Measurements from ENCODE around the gene SRRD.
"Not testable (repeated sequence)": the region's sequence is repeated elsewhere in the genome, so short reads cannot be mapped to it uniquely, and the experiment has no call there.

SRRD gene

GRCh38 chr22:26483439-26484359 is at the start of gene SRRD, which contains the start of gene HPS4:
SRRD (plus strand) TSS chr22:26483877; CDS start chr22:26483891, 14 bp downstream.
HPS4 (minus strand) TSS chr22:26483783; CDS start chr22:26481762, 2,021 bp downstream.
- DNase-seq (ENCODE audit: low read depth) = peak; percentile 58

DNA sequence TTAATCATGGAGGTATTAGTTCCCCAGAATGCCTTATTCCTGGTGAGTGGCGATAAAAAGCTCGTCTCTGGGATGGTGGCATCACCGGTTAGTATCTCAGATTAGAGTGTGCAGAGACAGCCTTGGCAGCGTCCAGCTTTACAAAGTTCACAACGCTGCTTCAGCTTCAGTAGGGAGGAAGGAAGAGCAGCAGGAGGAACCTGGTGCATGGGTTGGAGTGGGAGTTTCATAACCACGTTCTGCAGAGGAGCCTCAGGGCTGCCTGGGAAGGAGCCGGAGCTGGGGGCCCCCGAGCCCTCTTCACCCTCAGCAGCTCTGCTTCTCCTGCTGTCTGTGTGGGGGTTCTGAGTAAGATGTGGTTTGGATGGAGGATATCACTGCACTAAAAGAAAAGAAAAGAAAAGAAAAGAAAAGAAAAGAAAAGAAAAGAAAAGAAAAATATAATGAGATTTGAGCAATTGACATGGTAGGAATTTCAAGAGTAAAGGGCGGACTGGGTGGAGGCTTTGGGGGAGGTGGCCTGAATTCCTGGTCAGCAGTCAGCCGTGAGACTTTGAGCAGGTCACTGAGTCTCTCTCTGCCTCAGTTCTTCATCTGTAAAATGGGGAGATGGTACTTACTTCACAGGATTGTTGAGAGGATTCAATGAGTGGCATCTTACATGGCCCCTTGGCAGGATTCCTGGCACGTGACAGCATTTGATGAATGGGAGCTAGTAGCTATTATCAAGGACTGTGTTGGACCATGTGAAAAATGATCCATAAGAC is 48.2 kb upstream of the SRRD start:
- no peak for DNase-seq (ENCODE audit: low read depth)

DNA sequence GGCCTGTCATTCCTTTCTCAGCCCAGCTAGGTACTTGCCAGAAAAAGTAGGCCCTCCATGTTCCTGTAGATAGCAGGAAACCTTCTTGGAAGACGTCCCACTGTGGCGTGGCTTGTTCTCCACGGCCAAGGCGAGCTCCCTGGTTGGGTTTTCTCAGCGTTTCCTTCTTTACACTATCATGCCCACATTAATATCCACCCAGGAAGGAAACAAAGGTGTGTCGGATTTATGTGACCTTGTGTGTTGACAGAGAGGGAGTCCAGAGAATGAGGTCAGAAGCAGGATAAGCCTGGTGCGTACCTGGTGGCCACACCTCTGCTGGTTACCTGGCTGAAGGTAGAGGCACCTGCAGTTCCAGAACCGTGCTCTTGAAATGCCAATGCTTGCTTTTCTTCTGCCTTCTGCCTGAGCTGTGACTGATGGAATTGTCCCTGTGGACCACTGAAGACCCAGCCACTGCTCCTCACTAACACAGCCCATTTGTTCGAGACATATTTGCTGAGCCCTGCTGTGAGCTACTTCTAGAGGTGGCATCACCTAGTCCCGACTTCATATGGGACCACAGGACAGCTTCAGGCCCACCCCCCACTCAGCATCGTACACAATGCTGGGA is 46.7 kb upstream of the SRRD start:
- DNase-seq (ENCODE audit: low read depth) = no peak

DNA sequence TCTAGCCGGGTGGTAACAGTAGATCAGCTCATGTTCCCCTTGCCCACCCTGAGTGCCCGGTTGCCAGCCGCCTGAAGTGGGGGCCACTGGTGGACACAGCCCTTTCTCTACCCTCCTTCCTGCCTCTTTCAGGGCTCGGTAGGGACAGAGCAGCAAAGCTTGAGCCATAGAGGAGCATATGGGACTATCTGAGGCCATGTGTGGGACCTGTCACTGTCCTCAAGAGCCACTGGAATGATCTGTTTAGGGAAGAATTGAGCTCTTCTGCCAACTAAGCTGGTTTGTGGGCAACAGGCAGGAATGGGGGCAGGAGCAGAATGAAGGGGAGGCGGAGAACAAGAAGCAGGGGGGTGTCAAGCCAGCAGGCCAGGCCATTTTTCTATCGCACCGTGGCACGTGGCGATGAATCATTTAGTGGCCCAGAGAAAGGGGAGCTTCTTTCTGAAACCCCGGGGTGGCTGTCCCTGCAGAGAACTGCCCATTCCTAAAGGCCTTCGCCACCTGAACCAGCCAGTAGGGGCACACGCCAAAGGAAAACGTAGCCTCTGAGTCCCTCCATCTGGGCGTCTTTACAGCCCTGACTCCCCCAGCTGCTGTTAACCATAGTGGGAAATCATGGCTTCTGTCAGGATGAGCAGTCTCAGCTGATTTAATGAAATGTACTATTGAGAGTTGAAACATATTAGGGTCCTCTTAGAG is 45.8 kb upstream of the SRRD start:
- no peak for DNase-seq (ENCODE audit: low read depth)

DNA sequence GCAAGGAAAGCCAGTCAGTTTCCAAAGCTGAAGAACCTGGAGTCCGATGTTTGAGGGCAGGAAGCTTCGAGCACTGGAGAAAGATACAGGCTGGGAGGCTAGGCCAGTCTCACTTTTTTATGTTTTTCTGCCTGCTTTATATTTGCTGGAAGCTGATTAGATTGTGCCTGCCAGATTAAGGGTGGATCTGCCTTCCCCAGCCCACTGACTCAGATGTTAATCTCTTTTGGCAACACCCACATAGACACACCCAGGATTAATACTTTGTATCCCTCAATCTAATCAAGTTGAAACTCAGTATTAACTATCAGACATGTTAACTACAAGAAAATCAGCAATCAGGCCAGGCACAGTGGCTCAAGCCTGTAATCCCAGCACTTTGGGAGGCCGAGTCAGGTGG is 44.9 kb upstream of the SRRD start:
- DNase-seq (ENCODE audit: low read depth) = not testable (repeated sequence)

DNA sequence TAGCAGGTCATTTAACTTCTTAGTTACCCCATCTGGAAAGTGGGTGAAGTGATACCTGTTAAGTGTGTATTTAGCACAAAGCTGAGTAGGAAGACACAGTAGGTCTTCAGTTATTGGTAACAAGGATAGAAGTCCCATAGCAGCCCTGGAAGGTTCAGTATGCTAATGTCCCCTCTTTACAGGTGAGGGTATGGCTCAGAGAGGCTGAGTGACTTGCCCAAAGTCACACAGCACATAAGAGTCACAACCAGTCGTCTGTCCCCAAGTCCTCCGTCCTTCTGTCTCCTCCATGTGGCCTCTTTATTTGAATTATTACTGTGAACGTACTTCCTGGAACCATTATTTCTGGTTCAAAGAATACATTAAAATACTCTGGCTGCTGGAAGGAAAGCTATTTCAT is 44.1 kb upstream of the SRRD start:
- no peak for DNase-seq (ENCODE audit: low read depth)

DNA sequence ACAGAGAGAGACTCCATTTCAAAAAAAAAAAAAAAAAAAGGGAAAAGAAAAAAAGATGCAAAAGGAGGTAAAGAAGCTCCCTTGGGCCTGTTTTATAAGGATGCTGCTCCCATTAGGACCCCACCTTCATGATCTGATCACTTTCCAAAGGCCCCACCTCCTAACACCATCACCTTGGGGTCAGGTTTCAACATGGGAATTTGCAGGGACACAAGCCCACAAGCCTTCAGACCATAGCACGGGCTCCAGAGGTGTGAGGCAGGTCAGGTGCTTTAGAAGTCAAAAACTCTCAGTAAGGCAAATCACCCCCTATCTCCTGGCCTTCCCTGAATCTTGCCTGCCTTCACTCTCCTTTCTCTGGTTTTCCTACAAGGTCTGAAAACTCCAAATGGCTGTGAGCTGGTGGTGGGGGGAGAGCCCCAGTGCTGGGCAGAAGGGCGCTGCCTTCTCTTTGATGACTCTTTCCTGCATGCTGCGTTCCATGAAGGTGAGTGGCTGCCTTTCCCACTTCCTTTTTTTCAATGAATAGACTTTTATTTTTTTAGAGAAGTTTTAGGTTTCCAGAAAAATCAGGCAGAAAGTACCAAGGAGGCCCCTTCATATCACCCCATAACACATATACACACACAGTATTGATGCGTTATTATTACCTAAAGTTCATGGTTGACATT is 41.5 kb upstream of the SRRD start:
- no peak for DNase-seq (ENCODE audit: low read depth)

DNA sequence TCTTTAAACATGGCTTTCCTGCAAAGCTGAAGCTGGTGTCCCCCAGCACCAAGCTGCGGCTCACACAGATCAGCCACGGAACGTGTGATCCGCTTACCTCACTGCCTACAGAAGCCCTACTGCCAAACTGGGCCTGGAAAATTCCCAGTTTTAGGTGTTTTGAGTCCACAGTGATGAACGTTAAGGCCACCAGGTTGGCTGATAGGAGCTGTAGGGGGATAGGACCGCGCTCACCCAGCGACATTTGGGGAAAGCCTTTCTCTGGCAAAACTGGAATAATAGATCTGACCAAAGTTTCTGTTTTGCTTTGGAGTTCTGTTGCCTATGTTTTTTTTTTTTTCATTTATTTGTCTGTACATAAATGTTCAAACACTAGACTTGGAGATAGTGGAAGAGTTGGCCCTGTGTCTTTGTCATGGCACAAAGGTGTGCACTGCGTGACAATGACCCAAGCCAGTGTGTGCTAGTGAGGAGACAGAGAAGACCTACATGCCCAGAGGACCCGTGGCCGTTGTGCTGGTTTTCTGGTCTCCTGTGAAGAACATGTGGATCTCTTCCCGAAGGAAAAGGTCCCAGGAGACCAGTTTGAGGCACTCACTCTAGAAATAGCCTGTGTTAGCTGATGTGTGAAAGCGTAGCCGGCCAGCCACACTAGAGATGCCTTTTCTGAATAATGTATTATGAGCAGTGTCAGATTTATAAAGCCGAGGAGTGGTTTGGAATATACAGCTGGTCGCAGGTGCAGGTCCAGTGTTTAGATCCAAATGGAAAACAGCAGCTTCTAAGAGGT is 39.6 kb upstream of the SRRD start:
- DNase-seq (ENCODE audit: low read depth) = no peak

GRCh38 chr22:26444777-26445176 is 38.9 kb upstream of the SRRD start:
- no peak for DNase-seq (ENCODE audit: low read depth)

GRCh38 chr22:26445577-26446275 is 38.0 kb upstream of the SRRD start:
- DNase-seq (ENCODE audit: low read depth) = no peak

- DNase-seq (ENCODE audit: low read depth) = no peak
These were observed 36.7 kb upstream of the SRRD start for GRCh38 chr22:26446808-26447515.

GRCh38 chr22:26447584-26448329 is 35.9 kb upstream of the SRRD start:
- no peak for DNase-seq (ENCODE audit: low read depth)

GRCh38 chr22:26448334-26448733 is 35.3 kb upstream of the SRRD start:
- DNase-seq (ENCODE audit: low read depth) = no peak

DNA sequence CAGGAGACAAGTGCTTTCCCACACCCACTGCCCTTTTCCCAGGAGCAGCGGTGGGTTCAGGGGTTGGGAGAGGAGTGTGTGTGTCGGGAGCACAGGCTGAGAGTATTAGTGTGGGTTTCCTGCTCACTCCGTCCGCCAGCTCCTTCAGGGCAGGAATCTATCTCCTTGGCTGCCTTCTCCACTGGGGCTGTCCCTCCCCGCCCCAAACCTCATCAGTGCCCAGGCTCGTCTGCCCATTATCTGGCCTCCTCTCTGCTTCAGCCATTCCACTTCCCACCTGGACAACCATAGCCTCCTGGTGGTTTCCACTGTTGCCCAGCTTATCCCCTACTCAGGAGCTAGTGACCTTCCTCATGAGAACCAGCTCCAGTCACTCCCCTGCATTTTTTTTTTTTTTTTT is 34.7 kb upstream of the SRRD start:
- DNase-seq (ENCODE audit: low read depth) = no peak

DNA sequence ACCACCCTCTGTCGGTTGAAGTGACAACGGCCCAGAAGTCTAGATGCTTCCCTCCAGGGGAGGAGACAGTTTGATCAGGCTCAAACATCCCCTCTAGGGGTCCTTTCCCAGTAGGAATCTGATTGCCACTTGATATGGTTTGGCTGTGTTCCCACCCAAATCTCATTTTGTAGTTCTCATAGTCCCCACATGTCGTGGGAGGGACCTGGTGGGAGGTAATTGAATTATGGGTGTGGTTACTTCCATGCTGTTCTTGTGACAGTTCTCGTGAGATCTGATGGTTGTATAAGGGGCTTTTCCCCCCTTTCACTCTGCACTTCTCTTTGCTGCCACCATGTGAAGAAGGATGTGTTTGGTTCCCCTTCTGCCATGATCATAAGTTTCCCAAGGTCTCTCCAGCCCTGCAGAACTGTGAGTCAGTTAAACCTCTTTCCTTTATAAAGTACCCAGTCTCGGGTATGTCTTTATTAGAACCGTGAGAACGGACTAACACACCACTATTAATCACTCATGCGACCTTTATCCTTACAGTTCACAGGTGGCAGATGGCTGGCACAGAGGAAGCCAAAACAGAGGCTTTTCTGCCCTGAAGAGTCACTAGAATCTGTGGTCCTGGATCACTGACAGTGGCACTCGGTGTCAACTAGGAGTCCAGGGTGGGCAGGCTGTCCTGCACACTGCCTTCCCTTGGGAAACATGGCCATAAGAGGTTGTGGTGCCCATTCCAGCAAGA is 33.1 kb upstream of the SRRD start:
- DNase-seq (ENCODE audit: low read depth) = no peak

GRCh38 chr22:26452236-26453016 is 31.3 kb upstream of the SRRD start:
- no peak for DNase-seq (ENCODE audit: low read depth)

DNA sequence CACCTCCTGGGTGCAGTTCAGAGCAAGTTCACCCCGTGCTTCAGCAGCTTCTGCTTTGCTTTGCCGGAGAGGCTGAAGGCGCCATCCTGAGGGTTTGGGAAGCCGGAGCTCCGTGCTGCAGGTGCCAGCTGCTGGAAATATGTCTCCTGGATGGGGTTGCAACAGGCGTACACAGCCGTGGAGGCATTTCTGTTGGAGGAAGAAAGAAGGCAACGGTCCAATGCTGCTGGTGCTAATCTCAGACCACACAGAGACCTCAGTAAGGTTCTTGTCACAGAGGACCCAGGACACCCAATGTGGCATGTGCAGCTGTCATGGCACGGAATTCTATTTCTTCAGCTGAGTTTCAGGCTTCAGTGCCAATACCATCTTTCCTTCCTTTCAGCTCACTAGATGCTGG is 30.5 kb upstream of the SRRD start:
- no peak for DNase-seq (ENCODE audit: low read depth)

Data from HS-5 (cell line).